DMS114 treated with DMSO at 0.1 percent for 48 hours (cell line): ENCODE data around the gene KIF17.

Source experiments
- DNase-seq: peaks from one replicate; lab custom pipeline; 2025; ENCODE audit not compliant: unreplicated experiment; lab: John Stamatoyannopoulos, UW

Gene KIF17

GRCh38 chr1:20632386-20632785, 85.4 kb downstream of the KIF17 start:
- no peak for DNase-seq

- DNase-seq, result no peak
Measured at GRCh38 chr1:20630729-20631128, 87.1 kb downstream of the KIF17 start.

- no peak for DNase-seq
Measured at GRCh38 chr1:20626524-20626923, 91.3 kb downstream of the KIF17 start.

GRCh38 chr1:20626098-20626427, 91.7 kb downstream of the KIF17 start:
- no peak for DNase-seq

- no peak for DNase-seq
Measured at GRCh38 chr1:20625176-20626097, 92.4 kb downstream of the KIF17 start.

GRCh38 chr1:20624709-20625108, 93.1 kb downstream of the KIF17 start:
- DNase-seq, result no peak

GRCh38 chr1:20621012-20621411, 96.8 kb downstream of the KIF17 start:
- DNase-seq, result no peak

- no peak for DNase-seq
Measured at GRCh38 chr1:20619999-20620398, 97.8 kb downstream of the KIF17 start.

GRCh38 chr1:20618550-20618949, 99.3 kb downstream of the KIF17 start:
- DNase-seq, result no peak

GRCh38 chr1:20616847-20617487, 100.8 kb downstream of the KIF17 start:
- DNase-seq, result no peak

GRCh38 chr1:20615946-20616846, 101.6 kb downstream of the KIF17 start:
- no peak for DNase-seq

GRCh38 chr1:20614131-20614579, 103.7 kb downstream of the KIF17 start:
- DNase-seq, result no peak
